ENCODE data around the gene CDKN1A. TPM values are rescaled to one million over a fixed set of nuclear protein-coding genes. Genes with fewer than 3 reads are reported as not detected.

The CDKN1A gene
- total RNA-seq, 1 experiment from 2014 or later: 17.4 TPM

GRCh38 chr6:36660771-36661471, 17.6 kb upstream of the CDKN1A start:
- H3K4me1 Mint-ChIP-seq: peaks cover 27 to 28% of the 10 kb centered on the region in 2 experiments
- H2BK15ac ChIP-seq (ENCODE audit: low read depth, low read length): no peak overlapping the region
- peak overlapping the region; percentile 62 for H3K4me2 ChIP-seq (ENCODE audit: insufficient read depth, insufficient read length, low read length)
- H2BK20ac ChIP-seq (ENCODE audit: low read depth, low read length, poor library complexity, severe bottlenecking): no peak overlapping the region
- H3K9me3 Mint-ChIP-seq: no peaks in the 10 kb centered on the region
- peak overlapping the region; percentile 81 for H3K14ac ChIP-seq (ENCODE audit: insufficient read depth, low read length)
- no peaks in the 10 kb centered on the region for H3K79me1 ChIP-seq (ENCODE audit: insufficient read depth, low read depth, low read length, poor library complexity, severe bottlenecking)
- peak overlapping the region; percentile 8 for H4K8ac ChIP-seq (replicated peaks; ENCODE audit: insufficient read length, low read depth, low read length)
- H3K23me2 ChIP-seq (ENCODE audit: insufficient read length, low read depth, low read length, poor library complexity, severe bottlenecking): no peaks in the 10 kb centered on the region
- no peak for TF ChIP-seq CTCF (conservative IDR thresholded peaks at IDR 0.05)
- peaks cover 4% of the 10 kb centered on the region; the same call in 1 of the 2 replicates for H3K4me1 ChIP-seq (ENCODE audit: insufficient read depth, low read length)
- H4K91ac ChIP-seq (ENCODE audit: insufficient read length, low read depth, low read length): no peak overlapping the region
- H3K36me3 Mint-ChIP-seq (ENCODE audit: insufficient read depth in 1 of 3, low read depth in 3 of 3): no peaks in the 10 kb centered on the region
- peak overlapping the region in 1 of 2 experiments; percentile 14; a peak in 1 of 5 replicates for H3K4me3 Mint-ChIP-seq
- H3T11ph ChIP-seq (ENCODE audit: low read length): no peak overlapping the region
- no peak overlapping the region for H2BK5ac ChIP-seq (ENCODE audit: insufficient read length, low read length)
- peak overlapping the region; percentile 19 for H4K5ac ChIP-seq (ENCODE audit: insufficient read length, low read depth, low read length)
- no peak overlapping the region for H2AK5ac ChIP-seq (ENCODE audit: insufficient read length, low read length)
- H3K18ac ChIP-seq (ENCODE audit: insufficient read length, low read depth, low read length): peak overlapping the region; percentile 54
- H3K9ac ChIP-seq (ENCODE audit: extremely low read depth, insufficient read length, low read length): no peak overlapping the region
- no peak overlapping the region for H3K23ac ChIP-seq (ENCODE audit: insufficient read length, low read depth, low read length)
- no peaks in the 10 kb centered on the region for H3K9me3 ChIP-seq (ENCODE audit: control insufficient read depth, low read depth, low read length)
- H3K79me2 ChIP-seq (ENCODE audit: insufficient read depth, low read length): no peaks in the 10 kb centered on the region
- no peaks in the 10 kb centered on the region for H3K27me3 ChIP-seq (ENCODE audit: insufficient read depth, low read length)
- peaks cover 4% of the 10 kb centered on the region; the same call in 1 of the 2 replicates for H3K27me3 Mint-ChIP-seq (ENCODE audit: low read depth)
- no CpG with 5 or more reads among the region's 44 CpGs for WGBS (ENCODE audit: extremely low coverage, insufficient read length, low lambda C conversion rate)
- H3K27ac Mint-ChIP-seq: no peak overlapping the region
- no peak overlapping the region for H3K27ac ChIP-seq (ENCODE audit: insufficient read length, low read depth, low read length)
- no peak overlapping the region for H2AFZ ChIP-seq (ENCODE audit: low read length)
- no peak overlapping the region for H2BK12ac ChIP-seq (ENCODE audit: insufficient read length, low read depth, low read length)
- H2BK120ac ChIP-seq (ENCODE audit: low read depth, low read length, poor library complexity, severe bottlenecking): no peak overlapping the region
- no peaks in the 10 kb centered on the region for H4K20me1 ChIP-seq (ENCODE audit: control insufficient read depth, insufficient read depth, insufficient read length)
- H3K4ac ChIP-seq (ENCODE audit: low read depth, low read length): no peak overlapping the region
- DNase-seq: peak; percentile 88
- H3K56ac ChIP-seq (ENCODE audit: insufficient read length, low read depth, low read length): no peak overlapping the region

All from H9 (cell line).